WTC11 (cell line): ENCODE measurements around the gene GRK6. TPM values are rescaled to one million over a fixed set of nuclear protein-coding genes. Genes with fewer than 3 reads are reported as not detected.

ENCODE experiments used
- ATAC-seq: fragments of 200-7000 bp; cut with Tn5 transposase; 2 replicates; pipeline ENCODE4 v1.10.0; 2021; ENCODE audit warnings: mild to moderate bottlenecking, moderate library complexity
- CTCF ChIA-PET: fragments of 300-600 bp; sonication (Branson Sonifier 250); formaldehyde crosslinking; loops from one replicate; lab custom pipeline; 2021; ENCODE audit warnings: antibody characterized with exemption; lab: Charles Lee
- POLR2A ChIA-PET: fragments of 350-600 bp; sonication (Branson Sonifier 250); formaldehyde crosslinking; loops from one replicate; lab custom pipeline; 2021; ENCODE audit warnings: antibody characterized with exemption; lab: Charles Lee
- DNase-seq: peaks from one replicate; pipeline ENCODE4 v3.0.0; 2021; ENCODE audit warnings: low spot score
- H3K27ac Mint-ChIP-seq: 2 replicates; pipeline ENCODE4 v1.8.0; 2021; ENCODE audit warnings: mixed read lengths
- H3K27me3 Mint-ChIP-seq: 2 replicates; pipeline ENCODE4 v1.8.0; 2021; ENCODE audit warnings: low read depth, mild to moderate bottlenecking, moderate library complexity, mixed read lengths
- H3K36me3 Mint-ChIP-seq: 2 replicates; pipeline ENCODE4 v1.8.0; 2021; ENCODE audit warnings: mixed read lengths
- H3K4me1 Mint-ChIP-seq: 2 replicates; pipeline ENCODE4 v1.8.0; 2022; ENCODE audit warnings: mixed read lengths
- H3K4me3 Mint-ChIP-seq: 2 replicates; pipeline ENCODE4 v1.8.0; 2021; ENCODE audit warnings: mild to moderate bottlenecking, moderate library complexity, mixed read lengths
- H3K9me3 Mint-ChIP-seq: 2 replicates; pipeline ENCODE4 v1.8.0; 2021; ENCODE audit warnings: mixed read lengths
- EMX1 ChIP-seq: fragments of 250-450 bp; sonication (Bioruptor Pico); IDR thresholded peaks from 2 replicates; pipeline ENCODE4 v1.8.0; 2021; ENCODE audit warnings: mild to moderate bottlenecking
- ERG ChIP-seq: fragments of 250-450 bp; sonication (Bioruptor Pico); IDR thresholded peaks from 2 replicates; pipeline ENCODE4 v1.8.0; 2021; ENCODE audit warnings: mild to moderate bottlenecking
- ETV6 ChIP-seq: sonication (generic); formaldehyde crosslinking; IDR thresholded peaks from 2 replicates; pipeline ENCODE4 v1.8.1; 2022; ENCODE audit warnings: mild to moderate bottlenecking, missing genetic modification reagents
- FOXK1 ChIP-seq: sonication (generic); formaldehyde crosslinking; IDR thresholded peaks from 2 replicates; pipeline ENCODE4 v1.8.0; 2022; ENCODE audit warnings: mild to moderate bottlenecking, moderate library complexity, missing genetic modification reagents
- FOXP1 ChIP-seq: sonication (generic); formaldehyde crosslinking; IDR thresholded peaks from 2 replicates; pipeline ENCODE4 v1.8.0; 2022; ENCODE audit warnings: missing genetic modification reagents, mild to moderate bottlenecking, moderate library complexity, borderline replicate concordance
- FOXP4 ChIP-seq: sonication (generic); formaldehyde crosslinking; IDR thresholded peaks from 2 replicates; pipeline ENCODE4 v1.8.0; 2022; ENCODE audit warnings: mild to moderate bottlenecking, missing genetic modification reagents
- IRF2 ChIP-seq: sonication (generic); formaldehyde crosslinking; IDR thresholded peaks from 2 replicates; pipeline ENCODE4 v1.8.0; 2022; ENCODE audit warnings: low read depth, missing genetic modification reagents, borderline replicate concordance
- KAT7 ChIP-seq: sonication (generic); formaldehyde crosslinking; IDR thresholded peaks from 2 replicates; pipeline ENCODE4 v1.8.1; 2023; ENCODE audit warnings: missing genetic modification reagents, mild to moderate bottlenecking, borderline replicate concordance
- MLX ChIP-seq: sonication (generic); formaldehyde crosslinking; IDR thresholded peaks from 2 replicates; pipeline ENCODE4 v1.8.1; 2023; ENCODE audit warnings: mild to moderate bottlenecking, missing genetic modification reagents, moderate library complexity
- NFATC4 ChIP-seq: fragments of 250-450 bp; sonication (Bioruptor Pico); IDR thresholded peaks from 2 replicates; pipeline ENCODE4 v1.9.0; 2021; ENCODE audit warnings: mild to moderate bottlenecking
- NFE2L1 ChIP-seq: sonication (generic); formaldehyde crosslinking; IDR thresholded peaks from 2 replicates; pipeline ENCODE4 v1.8.1; 2023; ENCODE audit warnings: missing genetic modification reagents
- NR3C1 ChIP-seq: sonication (generic); formaldehyde crosslinking; conservative IDR thresholded peaks from 2 replicates; pipeline ENCODE4 v1.8.1; 2023; ENCODE audit warnings: low read depth, mild to moderate bottlenecking, missing genetic modification reagents
- PRDM15 ChIP-seq: sonication (generic); formaldehyde crosslinking; IDR thresholded peaks from 2 replicates; pipeline ENCODE4 v1.8.0; 2022; ENCODE audit warnings: missing genetic modification reagents
- SP1 ChIP-seq: sonication (generic); formaldehyde crosslinking; conservative IDR thresholded peaks from 2 replicates; pipeline ENCODE4 v1.8.1; 2022; ENCODE audit warnings: missing genetic modification reagents
- ZMAT4 ChIP-seq: fragments of 250-450 bp; sonication (Bioruptor Pico); IDR thresholded peaks from 2 replicates; pipeline ENCODE4 v1.9.0; 2021; ENCODE audit warnings: mild to moderate bottlenecking
- ZNF121 ChIP-seq: sonication (generic); formaldehyde crosslinking; IDR thresholded peaks from 2 replicates; pipeline ENCODE4 v1.8.0; 2023; ENCODE audit warnings: missing genetic modification reagents
- ZNF219 ChIP-seq: sonication (generic); formaldehyde crosslinking; IDR thresholded peaks from 2 replicates; pipeline ENCODE4 v1.8.0; 2023; ENCODE audit warnings: missing genetic modification reagents, mild to moderate bottlenecking, borderline replicate concordance
- ZNF396 ChIP-seq: fragments of 250-450 bp; sonication (Bioruptor Pico); IDR thresholded peaks from 2 replicates; pipeline ENCODE4 v1.8.0; 2021; ENCODE audit warnings: mild to moderate bottlenecking, moderate library complexity, borderline replicate concordance
- ZNF423 ChIP-seq: fragments of 250-450 bp; sonication (Bioruptor Pico); IDR thresholded peaks from 2 replicates; pipeline ENCODE4 v2.1.2; 2022; ENCODE audit warnings: mild to moderate bottlenecking, moderate library complexity
- total RNA-seq: library from RNA; stranded (reverse); gene quantifications from 3 replicates; pipeline ENCODE4 v1.2.3, GENCODE V29; 2021

The GRK6 gene
- total RNA-seq, 1 experiment from 2014 or later, result 69.2 TPM

- H3K27me3 Mint-ChIP-seq, result peaks cover 28% of the 10 kb centered on the region
- H3K36me3 Mint-ChIP-seq, result no peaks in the 10 kb centered on the region
- H3K4me3 Mint-ChIP-seq, result no peak overlapping the region
- ATAC-seq (peak; percentile 3; the same call in 1 of the 2 replicates), DNase-seq (no peak)
- H3K27ac Mint-ChIP-seq, result no peak overlapping the region
- H3K4me1 Mint-ChIP-seq, result peaks cover 28% of the 10 kb centered on the region
- H3K9me3 Mint-ChIP-seq, result no peaks in the 10 kb centered on the region
- ChIA-PET CTCF (interaction anchor here (1.0 to 9.6 kb wide), 18 partner anchors 10 to 113 kb away, joined by 4 to 216 read pairs (median 20); partner anchors contain the start of genes GRK6, MXD3, PDLIM7 and PFN3), POLR2A (interaction anchor here (1.7 to 2.1 kb wide), 4 partner anchors 13 to 65 kb away, joined by 5 to 8 read pairs (median 7); partner anchors contain the start of gene GRK6)
- no peak for TF ChIP-seq NFATC4 (CRISPR knock-in tag)
- TF ChIP-seq FOXK1 (CRISPR knock-in tag), result no peak
- TF ChIP-seq NFE2L1 (CRISPR knock-in tag), result no peak
- TF ChIP-seq ZNF396 (CRISPR knock-in tag), result no peak
- no peak for TF ChIP-seq ZMAT4 (CRISPR knock-in tag)
- TF ChIP-seq MLX (CRISPR knock-in tag), result no peak
- no peak for TF ChIP-seq ZNF219 (CRISPR knock-in tag)
- TF ChIP-seq FOXP1 (CRISPR knock-in tag), result no peak
- no peak for TF ChIP-seq ZNF121 (CRISPR knock-in tag)
- no peak for TF ChIP-seq EMX1 (CRISPR knock-in tag)
- no peak for TF ChIP-seq PRDM15 (CRISPR knock-in tag)
- TF ChIP-seq ZNF423 (CRISPR knock-in tag), result no peak
Measured at GRCh38 chr5:177389241-177390169, 37.0 kb upstream of the GRK6 start.

- H3K27ac Mint-ChIP-seq, result no peak overlapping the region
- CTCF ChIA-PET, result interaction anchor here (0.6 to 9.6 kb wide), 44 partner anchors 8 to 303 kb away, joined by 3 to 216 read pairs (median 6); partner anchors contain the start of genes F12, FGFR4, GRK6 and LMAN2
- H3K4me3 Mint-ChIP-seq, result no peak overlapping the region
- H3K36me3 Mint-ChIP-seq, result no peaks in the 10 kb centered on the region
- POLR2A ChIA-PET, result interaction anchor here (0.5 to 2.1 kb wide), 7 partner anchors 8 to 69 kb away, joined by 3 to 11 read pairs (median 6); partner anchors contain the start of gene GRK6
- DNase-seq, result peak; percentile 93
- H3K9me3 Mint-ChIP-seq, result no peaks in the 10 kb centered on the region
- ATAC-seq, result peak; percentile 88
- H3K4me1 Mint-ChIP-seq, result peaks cover 32% of the 10 kb centered on the region
- H3K27me3 Mint-ChIP-seq, result peaks cover 31% of the 10 kb centered on the region
- TF ChIP-seq IRF2, result no peak
- TF ChIP-seq SP1 (CRISPR knock-in tag), result peak; percentile 58
- TF ChIP-seq KAT7 (CRISPR knock-in tag), result no peak
- TF ChIP-seq ERG, result no peak
- TF ChIP-seq NR3C1, result no peak
- TF ChIP-seq ZNF121 (CRISPR knock-in tag), result 0 out of 2 replicates have a peak, but pooled peaks have one; percentile 23
- peak; percentile 60; the same call in 1 of the 2 replicates for TF ChIP-seq ETV6 (CRISPR knock-in tag)
- TF ChIP-seq MLX (CRISPR knock-in tag), result no peak
- TF ChIP-seq FOXP4, result no peak
Measured at GRCh38 chr5:177390363-177391300, 35.8 kb upstream of the GRK6 start.
